Occipital lobe (tissue), 2 donors: Measurements from ENCODE around the gene MUSK. TPM values are rescaled to one million over a fixed set of nuclear protein-coding genes. Genes with fewer than 3 reads are reported as not detected.

Source experiments
- DNase-seq: peaks from one replicate; lab custom pipeline; 2025; lab: John Stamatoyannopoulos, UW
- total RNA-seq: library from RNA; depleted of rRNA; stranded (reverse); fragments of >200 nt; gene quantifications from one replicate; pipeline ENCODE4 v1.2.3, GENCODE V29; 2014

The MUSK gene
- total RNA-seq, result 0.16 TPM

GRCh38 chr9:110668570-110669167, at the start of gene MUSK:
MUSK (plus strand) TSS chr9:110668791; CDS start chr9:110668905, 114 bp downstream.
- DNase-seq, result no peak

- no peak for DNase-seq
Observed at GRCh38 chr9:110619831-110620230, 48.8 kb upstream of the MUSK start.

GRCh38 chr9:110620726-110621125, 47.9 kb upstream of the MUSK start:
- no peak for DNase-seq

GRCh38 chr9:110622368-110622767, 46.2 kb upstream of the MUSK start:
- no peak for DNase-seq

GRCh38 chr9:110623462-110624025, 45.0 kb upstream of the MUSK start:
- no peak for DNase-seq

- no peak for DNase-seq
Observed at GRCh38 chr9:110626101-110626829, 42.3 kb upstream of the MUSK start.

- no peak for DNase-seq
Observed at GRCh38 chr9:110635589-110635988, 33.0 kb upstream of the MUSK start.

GRCh38 chr9:110638381-110638954, 30.1 kb upstream of the MUSK start:
- no peak for DNase-seq

- DNase-seq, result no peak
Observed at GRCh38 chr9:110640736-110641135, 27.9 kb upstream of the MUSK start.

GRCh38 chr9:110641293-110641692, 27.3 kb upstream of the MUSK start:
- DNase-seq, result no peak

GRCh38 chr9:110648696-110649095, 19.9 kb upstream of the MUSK start:
- DNase-seq, result no peak

GRCh38 chr9:110650261-110650660, 18.3 kb upstream of the MUSK start:
- no peak for DNase-seq

GRCh38 chr9:110650991-110651411, 17.6 kb upstream of the MUSK start:
- peak; percentile 19 for DNase-seq

- no peak for DNase-seq
Observed at GRCh38 chr9:110655754-110656641, 12.6 kb upstream of the MUSK start.

- DNase-seq, result no peak
Observed at GRCh38 chr9:110659891-110660541, 8.6 kb upstream of the MUSK start.

GRCh38 chr9:110669433-110669832, 842 bp downstream of the MUSK start:
- DNase-seq, result no peak

- DNase-seq, result no peak
Observed at GRCh38 chr9:110671849-110672248, 3.3 kb downstream of the MUSK start.

GRCh38 chr9:110672873-110673510, 4.4 kb downstream of the MUSK start:
- no peak for DNase-seq

GRCh38 chr9:110687497-110687896, 18.9 kb downstream of the MUSK start:
- DNase-seq, result no peak

- no peak for DNase-seq
Observed at GRCh38 chr9:110688329-110688728, 19.7 kb downstream of the MUSK start.
